IPS-NIHi7 (cell line): ENCODE results near the gene CCDC71.

Source experiments
- DNase-seq: peaks from one replicate; pipeline ENCODE4 v3.0.0; 2012; ENCODE audit warnings: mixed read lengths; ENCODE audit errors: extremely low spot score

Gene CCDC71

GRCh38 chr3:49170744-49171118 is 4.6 kb upstream of the CCDC71 start:
- DNase-seq, result no peak

GRCh38 chr3:49166752-49167556 is 823 bp upstream of the CCDC71 start:
- DNase-seq, result no peak

GRCh38 chr3:49164983-49165720 is 979 bp downstream of the CCDC71 start:
- DNase-seq, result no peak

- no peak for DNase-seq
Observed at GRCh38 chr3:49163609-49164008, 2.5 kb downstream of the CCDC71 start.

GRCh38 chr3:49162751-49163419 is 3.2 kb downstream of the CCDC71 start:
- DNase-seq, result no peak

- DNase-seq, result no peak
Observed at GRCh38 chr3:49161808-49162530, 4.2 kb downstream of the CCDC71 start.

- no peak for DNase-seq
Observed at GRCh38 chr3:49161197-49161596, 4.9 kb downstream of the CCDC71 start.

GRCh38 chr3:49158792-49159191 is 7.3 kb downstream of the CCDC71 start:
- DNase-seq, result no peak

GRCh38 chr3:49158103-49158709 is 7.9 kb downstream of the CCDC71 start:
- DNase-seq, result peak; percentile 80

- no peak for DNase-seq
Observed at GRCh38 chr3:49157289-49157688, 8.8 kb downstream of the CCDC71 start.

GRCh38 chr3:49153349-49153912 is 12.7 kb downstream of the CCDC71 start:
- no peak for DNase-seq

GRCh38 chr3:49151610-49152009 is 14.5 kb downstream of the CCDC71 start:
- DNase-seq, result no peak

- DNase-seq, result no peak
Observed at GRCh38 chr3:49148159-49148558, 18.0 kb downstream of the CCDC71 start.

- no peak for DNase-seq
Observed at GRCh38 chr3:49140080-49140479, 26.1 kb downstream of the CCDC71 start.

GRCh38 chr3:49135499-49135898 is 30.6 kb downstream of the CCDC71 start:
- DNase-seq, result no peak

GRCh38 chr3:49134471-49135265 is 31.5 kb downstream of the CCDC71 start:
- DNase-seq, result peak; percentile 29

- peak; percentile 92 for DNase-seq
Observed at GRCh38 chr3:49133226-49133951, 32.7 kb downstream of the CCDC71 start.

GRCh38 chr3:49132437-49133225 is 33.5 kb downstream of the CCDC71 start, which contains the start of gene LAMB2:
Gene LAMB2, minus strand, starts transcription at chr3:49133050. Its CDS starts 183 bp downstream, at chr3:49132867.
- DNase-seq, result peak; percentile 88

GRCh38 chr3:49132073-49132436 is 34.1 kb downstream of the CCDC71 start:
- DNase-seq, result no peak
